Lung (tissue), 12 donors: Measurements from ENCODE around the gene STXBP6. TPM values are rescaled to one million over a fixed set of nuclear protein-coding genes. Genes with fewer than 3 reads are reported as not detected.

Experiments used
- ATAC-seq: fragments of 200-7000 bp; cut with Tn5 transposase; one replicate; pipeline ENCODE4 v1.9.1; 2020; ENCODE audit warnings: moderate number of reproducible peaks; ENCODE audit not compliant: insufficient read depth, low FRiP score
- DNase-seq, 3 donors: peaks; one replicate each; pipeline ENCODE4 v3.0.0-alpha.2; 2013 to 2017
- H3K27ac ChIP-seq, 2 donors: one replicate each; pipeline ENCODE4 v1.5.1; 2013; ENCODE audit warnings: mild to moderate bottlenecking in 2 of 2, moderate library complexity in 2 of 2, control low read depth in 1 of 2, inconsistent platforms in 1 of 2, low read depth in 1 of 2, low read length in 1 of 2
- H3K27me3 ChIP-seq, 3 donors: one replicate each; pipeline ENCODE4 v1.5.1; 2013; ENCODE audit warnings: low read length in 2 of 3; ENCODE audit not compliant: control insufficient read depth in 3 of 3, insufficient read depth in 3 of 3
- H3K36me3 ChIP-seq, 4 donors: one replicate each; pipeline ENCODE4 v1.5.1; 2013; ENCODE audit warnings: low read length in 4 of 4, mild to moderate bottlenecking in 1 of 4, moderate library complexity in 1 of 4; ENCODE audit not compliant: control insufficient read depth in 4 of 4, insufficient read depth in 4 of 4
- H3K4me1 ChIP-seq, 5 donors: one replicate each; pipeline ENCODE4 v1.5.1; 2013; ENCODE audit warnings: low read length in 5 of 5, mild to moderate bottlenecking in 2 of 5, moderate library complexity in 1 of 5; ENCODE audit not compliant: control insufficient read depth in 5 of 5, insufficient read depth in 5 of 5
- H3K4me3 ChIP-seq: one replicate; pipeline ENCODE4 v1.5.1; 2013; ENCODE audit warnings: mild to moderate bottlenecking, control low read depth, moderate library complexity
- H3K9ac ChIP-seq, 2 donors: one replicate each; pipeline ENCODE4 v1.5.1; 2013; ENCODE audit warnings: low read length in 2 of 2, control low read depth in 1 of 2; ENCODE audit not compliant: insufficient read depth in 1 of 2
- H3K9me3 ChIP-seq, 4 donors: one replicate each; pipeline ENCODE4 v1.5.1; 2013; ENCODE audit warnings: low read length in 3 of 4, mild to moderate bottlenecking in 1 of 4, moderate library complexity in 1 of 4; ENCODE audit not compliant: control insufficient read depth in 4 of 4, insufficient read depth in 3 of 4
- CTCF ChIP-seq: IDR thresholded peaks from 2 replicates; pipeline ENCODE4 v1.5.1; 2012; ENCODE audit warnings: mild to moderate bottlenecking; ENCODE audit errors: control extremely low read depth, extremely low read depth
- WGBS, 2 donors: extraction: QIAGEN DNeasy Blood & Tissue Kit; methylation state at CpG; one replicate each; pipeline ENCODE4 v1.1.7; 2013; 5-methylcytosine and 5-hydroxymethylcytosine counted together
- polyA plus RNA-seq, 2 donors: library from polyadenylated mRNA; stranded (reverse); fragments of 200-250 nt; gene quantifications; one replicate each; pipeline ENCODE4 v1.2.1, GENCODE V29; 2013
- total RNA-seq, 2 donors: library from RNA; depleted of rRNA in 1 of 2; stranded (reverse); fragments of >200 nt in 1 of 2; gene quantifications; one replicate each; pipeline ENCODE4 v1.2.1, GENCODE V29; 2014 to 2021
- donor health status: control.
- donor health status: control.
- donor health status: Bipolar disorder and iron deficiency.
- donor health status: healthy.
- donor health status: DM: yes; HTN: yes; CAD: no.

The STXBP6 gene
- total and polyA plus RNA-seq, 4 donors = 9.3 to 42.5 (median 10.5) TPM

GRCh38 chr14:25038044-25038668 lies 11.8 kb downstream of the STXBP6 start:
- no peak for TF ChIP-seq CTCF
- H3K4me3 ChIP-seq = no peak overlapping the region
- H3K4me1 ChIP-seq = peaks cover 4 to 30% (median 7%) of the 10 kb centered on the region in 5 donors
- peaks cover 0 to 8% (median 3%) of the 10 kb centered on the region in 4 donors for H3K36me3 ChIP-seq
- no peak for ATAC-seq
- H3K9ac ChIP-seq = no peak overlapping the region
- no peak overlapping the region for H3K27ac ChIP-seq
- DNase-seq = no peak
- no peaks in the 10 kb centered on the region for H3K27me3 ChIP-seq
- WGBS, 2 donors = 72 to 89% methylated on average over 4 of the region's 4 CpGs
- H3K9me3 ChIP-seq = no peaks in the 10 kb centered on the region

GRCh38 chr14:25037032-25037431 lies 12.9 kb downstream of the STXBP6 start:
- peaks cover 3 to 30% (median 7%) of the 10 kb centered on the region in 5 donors for H3K4me1 ChIP-seq
- H3K27me3 ChIP-seq = no peaks in the 10 kb centered on the region
- no peak for DNase-seq
- WGBS, 2 donors = 76 to 83% methylated on average over 2 of the region's 2 CpGs
- no peak overlapping the region for H3K4me3 ChIP-seq
- no peak for TF ChIP-seq CTCF
- no peak overlapping the region for H3K27ac ChIP-seq
- ATAC-seq = no peak
- H3K9ac ChIP-seq = no peak overlapping the region
- peaks cover 0 to 5% (median 1%) of the 10 kb centered on the region in 4 donors for H3K36me3 ChIP-seq
- H3K9me3 ChIP-seq = no peaks in the 10 kb centered on the region

- no peak for ATAC-seq
These were observed 14.9 kb downstream of the STXBP6 start for GRCh38 chr14:25034803-25035681.

More at GRCh38 chr14:25034803-25035681, 14.9 kb downstream of the STXBP6 start:
- WGBS, 2 donors = 83 to 84% methylated on average over 11 of the region's 11 CpGs
- peak in 1 of 3 donors; percentile 31 for DNase-seq
- Histone ChIP-seq H3K27ac (no peak overlapping the region), H3K27me3 (no peaks in the 10 kb centered on the region), H3K9me3 (no peaks in the 10 kb centered on the region), H3K36me3 (peaks cover 0 to 5% (median 1%) of the 10 kb centered on the region in 4 donors), H3K9ac (no peak overlapping the region), H3K4me3 (no peak overlapping the region), H3K4me1 (peaks cover 0 to 32% (median 4%) of the 10 kb centered on the region in 5 donors)
- TF ChIP-seq CTCF = no peak
